ENCODE results near the gene NOP53.
"Not testable (repeated sequence)": the region's sequence is repeated elsewhere in the genome, so short reads cannot be mapped to it uniquely, and the experiment has no call there.

- TF ChIP-seq CTCF (IDR thresholded peaks at IDR 0.05 in 4 of 5, conservative IDR thresholded peaks at IDR 0.05 in 1 of 5); POLR2A (IDR thresholded peaks at IDR 0.05): not testable (repeated sequence)
These were observed 58.3 kb downstream of the NOP53 start for GRCh38 chr19:47803671-47804070.
